H1 (cell line): Measurements from ENCODE around the gene SLC27A6. TPM values are rescaled to one million over a fixed set of nuclear protein-coding genes. Genes with fewer than 3 reads are reported as not detected.

ENCODE experiments used
- CTCF ChIA-PET: fragments of 300-600 bp; sonication (Branson Sonifier 250); formaldehyde crosslinking; loops from one replicate; lab custom pipeline; 2021; ENCODE audit not compliant: partially characterized antibody; lab: Charles Lee
- POLR2A ChIA-PET: fragments of 300-600 bp; sonication (Branson Sonifier 250); formaldehyde crosslinking; loops from one replicate; lab custom pipeline; 2021; ENCODE audit warnings: inconsistent platforms; ENCODE audit not compliant: partially characterized antibody; lab: Charles Lee
- DNase-seq, 2 experiments: peaks; one replicate each; pipeline versions ENCODE4 v3.0.0 to v3.0.0-alpha.2; 2010 to 2022; ENCODE audit warnings: low spot score in 2 of 2, low read depth in 1 of 2, mixed read lengths in 1 of 2
- FAIRE-seq: peaks from 2 replicates; lab custom pipeline; 2011; peaks lifted over from hg19 to GRCh38; lab: Jason Lieb, UNC
- H2AFZ ChIP-seq: 2 replicates; pipeline ENCODE4 v1.8.1; 2012; ENCODE audit warnings: low read length, inconsistent platforms
- H2AK5ac ChIP-seq: 2 replicates; pipeline ENCODE4 v1.6.1; 2013; ENCODE audit warnings: low read depth, low read length
- H2BK120ac ChIP-seq: replicated peaks from 2 replicates; pipeline ENCODE3; 2013; ENCODE audit warnings: low read depth, low read length, inconsistent platforms
- H2BK12ac ChIP-seq: 2 replicates; pipeline ENCODE4 v1.6.1; 2013; ENCODE audit warnings: low read depth, low read length
- H2BK15ac ChIP-seq: 2 replicates; pipeline ENCODE4 v1.6.1; 2013; ENCODE audit warnings: low read length
- H2BK20ac ChIP-seq: 2 replicates; pipeline ENCODE4 v1.6.1; 2013; ENCODE audit warnings: low read length
- H2BK5ac ChIP-seq: 2 replicates; pipeline ENCODE4 v1.6.1; 2013; ENCODE audit warnings: low read depth, low read length
- H3K14ac ChIP-seq: 2 replicates; pipeline ENCODE4 v1.6.1; 2013; ENCODE audit warnings: inconsistent platforms; ENCODE audit not compliant: insufficient read length
- H3K18ac ChIP-seq: 2 replicates; pipeline ENCODE4 v1.6.1; 2013; ENCODE audit warnings: low read length; ENCODE audit errors: extremely low read depth
- H3K23ac ChIP-seq: 2 replicates; pipeline ENCODE4 v1.6.1; 2013; ENCODE audit warnings: inconsistent platforms; ENCODE audit not compliant: insufficient read length
- H3K23me2 ChIP-seq: 2 replicates; pipeline ENCODE4 v1.6.1; 2013; ENCODE audit warnings: low read depth, low read length
- H3K27ac ChIP-seq: 2 replicates; pipeline ENCODE4 v1.6.1; 2011; ENCODE audit warnings: low read depth, low read length, inconsistent platforms
- H3K27me3 ChIP-seq, 4 experiments: replicated peaks in 1 of 4; 1 replicate in 1 of 4; 2 replicates in 3 of 4; pipeline versions ENCODE4 v1.6.1 to v1.8.1; 2011 to 2013; ENCODE audit warnings: low read length in 3 of 4, mild to moderate bottlenecking in 3 of 4, inconsistent platforms in 2 of 4, mixed read lengths in 2 of 4, moderate library complexity in 1 of 4; ENCODE audit not compliant: control insufficient read depth in 3 of 4, insufficient read depth in 3 of 4; ENCODE audit errors: extremely low read depth in 1 of 4
- H3K36me3 ChIP-seq, 4 experiments: 2 replicates each; pipeline versions ENCODE4 v1.6.1 to v1.8.1; 2011 to 2013; ENCODE audit warnings: mild to moderate bottlenecking in 4 of 4, low read length in 3 of 4, moderate library complexity in 2 of 4, control low read depth in 1 of 4, inconsistent platforms in 1 of 4; ENCODE audit not compliant: insufficient read depth in 4 of 4, control insufficient read depth in 2 of 4
- H3K4ac ChIP-seq: replicated peaks from 2 replicates; pipeline ENCODE3; 2013; ENCODE audit warnings: low read length, low read depth, mixed read lengths, inconsistent platforms; ENCODE audit not compliant: insufficient read length
- H3K4me1 ChIP-seq, 4 experiments: replicated peaks in 1 of 4; 1 replicate in 1 of 4; 2 replicates in 3 of 4; pipeline versions ENCODE4 v1.6.1 to v1.8.1; 2011 to 2013; ENCODE audit warnings: low read length in 3 of 4, inconsistent platforms in 2 of 4, mixed read lengths in 1 of 4; ENCODE audit not compliant: insufficient read depth in 4 of 4, control insufficient read depth in 3 of 4
- H3K4me2 ChIP-seq, 2 experiments: 2 replicates each; pipeline versions ENCODE4 v1.6.1 to v1.8.1; 2011 to 2013; ENCODE audit warnings: low read depth in 2 of 2, low read length in 2 of 2, control low read depth in 1 of 2, inconsistent platforms in 1 of 2, mild to moderate bottlenecking in 1 of 2; ENCODE audit not compliant: insufficient read depth in 1 of 2
- H3K4me3 ChIP-seq, 4 experiments: fragments of 200-600, 300-600 bp in 1 of 4; sonication (generic), shearing (Covaris generic), sonication (Bioruptor Twin) in 1 of 4; 2 replicates each; pipeline versions ENCODE4 v1.5.1 to v1.8.1; 2011 to 2016; ENCODE audit warnings: low read length in 4 of 4, low read depth in 3 of 4, control low read depth in 2 of 4, inconsistent platforms in 2 of 4, mild to moderate bottlenecking in 2 of 4, mixed read lengths in 1 of 4, moderate library complexity in 1 of 4; ENCODE audit not compliant: insufficient read depth in 2 of 4; ENCODE audit errors: extremely low read depth in 1 of 4
- H3K56ac ChIP-seq: replicated peaks from 2 replicates; pipeline ENCODE3; 2013; ENCODE audit warnings: low read depth, mild to moderate bottlenecking, mixed read lengths, low read length, inconsistent platforms; ENCODE audit not compliant: insufficient read length
- H3K79me1 ChIP-seq: 2 replicates; pipeline ENCODE4 v1.6.1; 2013; ENCODE audit warnings: low read depth, low read length, control low read depth
- H3K79me2 ChIP-seq, 2 experiments: 2 replicates each; pipeline versions ENCODE4 v1.6.1 to v1.8.1; 2012 to 2013; ENCODE audit warnings: low read length in 2 of 2, mild to moderate bottlenecking in 2 of 2, inconsistent platforms in 1 of 2; ENCODE audit not compliant: insufficient read depth in 2 of 2, control insufficient read depth in 1 of 2
- H3K9ac ChIP-seq, 4 experiments: replicated peaks in 1 of 4; 1 replicate in 1 of 4; 2 replicates in 3 of 4; pipeline versions ENCODE4 v1.6.1 to v1.8.1; 2011 to 2013; ENCODE audit warnings: low read depth in 3 of 4, low read length in 3 of 4, control low read depth in 2 of 4, mild to moderate bottlenecking in 2 of 4, moderate library complexity in 2 of 4, inconsistent platforms in 1 of 4; ENCODE audit errors: extremely low read depth in 1 of 4
- H3K9me3 ChIP-seq, 2 experiments: 2 replicates each; pipeline versions ENCODE4 v1.6.1 to v1.8.1; 2012 to 2013; ENCODE audit warnings: mild to moderate bottlenecking in 2 of 2, moderate library complexity in 2 of 2, control low read depth in 1 of 2, inconsistent platforms in 1 of 2, low read depth in 1 of 2, low read length in 1 of 2, mixed read lengths in 1 of 2; ENCODE audit not compliant: insufficient read depth in 2 of 2
- H4K20me1 ChIP-seq, 2 experiments: replicated peaks in 1 of 2; 2 replicates each; pipeline versions ENCODE3 to v1.8.1; 2011 to 2013; ENCODE audit warnings: inconsistent platforms in 2 of 2, low read length in 2 of 2, mild to moderate bottlenecking in 1 of 2; ENCODE audit not compliant: insufficient read depth in 2 of 2, control insufficient read depth in 1 of 2
- H4K5ac ChIP-seq: 2 replicates; pipeline ENCODE4 v1.6.1; 2013; ENCODE audit warnings: low read length, low read depth, mixed read lengths, inconsistent platforms; ENCODE audit not compliant: insufficient read length
- H4K8ac ChIP-seq: 2 replicates; pipeline ENCODE4 v1.8.0; 2013; ENCODE audit warnings: mild to moderate bottlenecking, moderate library complexity, low read length, inconsistent platforms; ENCODE audit not compliant: insufficient read depth; ENCODE audit errors: extremely low read depth
- H4K91ac ChIP-seq: replicated peaks from 2 replicates; pipeline ENCODE3; 2013; ENCODE audit warnings: low read length, mixed read lengths, inconsistent platforms; ENCODE audit not compliant: insufficient read length
- ASH2L ChIP-seq: fragments of 200-600, 300-600 bp; sonication (generic); IDR thresholded peaks from one replicate; pipeline ENCODE4 v1.7.1; 2017; ENCODE audit warnings: low read length
- ATF3 ChIP-seq: IDR thresholded peaks from 2 replicates; pipeline ENCODE4 v1.6.1; 2011; ENCODE audit warnings: low read depth, mild to moderate bottlenecking, low read length; ENCODE audit not compliant: insufficient read depth
- FOSL1 ChIP-seq: IDR thresholded peaks from 2 replicates; pipeline ENCODE4 v1.6.1; 2011; ENCODE audit warnings: mild to moderate bottlenecking, low read depth, low read length, moderate library complexity; ENCODE audit not compliant: insufficient read depth
- JUN ChIP-seq: IDR thresholded peaks from 2 replicates; pipeline ENCODE4 v1.6.1; 2011; ENCODE audit warnings: low read depth, mild to moderate bottlenecking, improper control_type of control experiment, low read length
- JUND ChIP-seq: IDR thresholded peaks from 2 replicates; pipeline ENCODE4 v1.6.1; 2011; ENCODE audit warnings: mild to moderate bottlenecking, improper control_type of control experiment, low read length
- MAFK ChIP-seq: IDR thresholded peaks from 2 replicates; pipeline ENCODE4 v1.6.1; 2012; ENCODE audit warnings: low read depth, mild to moderate bottlenecking, improper control_type of control experiment, low read length
- NANOG ChIP-seq: IDR thresholded peaks from 2 replicates; pipeline ENCODE4 v1.6.1; 2011; ENCODE audit warnings: low read length, low read depth, mild to moderate bottlenecking, inconsistent platforms; ENCODE audit not compliant: insufficient read depth, poor library complexity, severe bottlenecking
- RAD21 ChIP-seq, 2 experiments: IDR thresholded peaks in 1 of 2; conservative IDR thresholded peaks in 1 of 2; 2 replicates each; pipeline ENCODE4 v1.6.1; 2011; ENCODE audit warnings: low read depth in 2 of 2, low read length in 2 of 2, improper control_type of control experiment in 1 of 2, inconsistent platforms in 1 of 2, mild to moderate bottlenecking in 1 of 2, moderate library complexity in 1 of 2
- RBBP5 ChIP-seq: IDR thresholded peaks from 2 replicates; pipeline ENCODE4 v1.7.1; 2012; ENCODE audit warnings: low read depth, mild to moderate bottlenecking, inconsistent platforms, low read length, moderate library complexity, borderline replicate concordance
- RXRA ChIP-seq: IDR thresholded peaks from 2 replicates; pipeline ENCODE4 v1.6.1; 2011; ENCODE audit warnings: low read depth, mild to moderate bottlenecking, low read length, moderate library complexity; ENCODE audit not compliant: insufficient read depth
- SAP30 ChIP-seq: fragments of 300-600 bp; sonication (generic); IDR thresholded peaks from 2 replicates; pipeline ENCODE4 v1.7.1; 2012; ENCODE audit warnings: low read length, moderate library complexity, mild to moderate bottlenecking, inconsistent platforms; ENCODE audit not compliant: insufficient read depth, insufficient replicate concordance
- SUZ12 ChIP-seq: fragments of 200-600 bp; sonication (generic); IDR thresholded peaks from 2 replicates; pipeline ENCODE4 v1.6.1; 2012; ENCODE audit warnings: mild to moderate bottlenecking, inconsistent platforms, low read length, moderate library complexity, mixed read lengths
- WGBS, 2 experiments: shearing (Covaris generic) in 1 of 2; methylation state at CpG; one replicate each; pipeline versions ENCODE4 v1.1.6 to v1.1.7; 2013 to 2015; ENCODE audit warnings: low lambda C conversion rate in 2 of 2, mixed read lengths in 2 of 2, inconsistent platforms in 1 of 2, low coverage in 1 of 2, missing lambda C conversion rate in 1 of 2; ENCODE audit not compliant: insufficient replicate concordance in 2 of 2, insufficient coverage in 1 of 2, insufficient read length in 1 of 2; ENCODE audit errors: extremely low coverage in 1 of 2, missing lambda C conversion rate in 1 of 2; 5-methylcytosine and 5-hydroxymethylcytosine counted together
- polyA plus RNA-seq, 7 experiments: library from polyadenylated mRNA; depleted of rRNA in 3 of 7; stranded (reverse) in 5 of 7; unstranded in 2 of 7; fragments of >200 nt in 5 of 7; fragments of 200-250 nt in 2 of 7; gene quantifications; 1 replicate in 5 of 7; 2 replicates in 1 of 7; 4 replicates in 1 of 7; pipeline versions ENCODE4 v1.2.1 to v1.2.3, GENCODE V29; 2011 to 2013; ENCODE audit warnings: missing spikeins in 2 of 7, mixed read lengths in 2 of 7
- total RNA-seq: library from RNA; stranded (reverse); fragmentation: NEBNext Ultra II Directional; extraction: Animal tissue kit (Norgen Biotek cat#: 25700); gene quantifications from 2 replicates; pipeline ENCODE4 v1.2.1, GENCODE V29; 2021

SLC27A6 gene
- total and polyA plus RNA-seq, 2 of the 8 experiments (the other 6 are each of a cell fraction or from before 2014, with no cell fraction given) = 4.0 to 4.7 TPM

GRCh38 chr5:129080766-129081165 is 115.5 kb downstream of the SLC27A6 start:
- Histone ChIP-seq H3K4me2 (no peak overlapping the region), H3K27ac (no peak overlapping the region), H3K9me3 (no peaks in the 10 kb centered on the region), H3K4ac (no peak overlapping the region), H3K4me1 (no peaks in the 10 kb centered on the region), H3K9ac (no peak overlapping the region), H3K27me3 (no peaks in the 10 kb centered on the region), H4K8ac (no peak overlapping the region), H3K36me3 (no peaks in the 10 kb centered on the region), H3K23me2 (no peaks in the 10 kb centered on the region), H3K79me1 (no peaks in the 10 kb centered on the region), H4K91ac (no peak overlapping the region), H3K23ac (no peak overlapping the region), H3K79me2 (no peaks in the 10 kb centered on the region), H2BK15ac (no peak overlapping the region), H2BK12ac (no peak overlapping the region), H3K14ac (no peak overlapping the region), H3K18ac (no peak overlapping the region)
- ChIA-PET CTCF (no interaction called here), POLR2A (no interaction called here)
- DNase-seq = no peak
- WGBS, 2 experiments = 93% methylated on average over 7 of the region's 7 CpGs; no CpG with 5 or more reads in 1 of the 2 experiments
- FAIRE-seq = no peak
- no peak for TF ChIP-seq FOSL1
- TF ChIP-seq NANOG = no peak
- TF ChIP-seq JUN = no peak
- TF ChIP-seq SUZ12 = no peak
- TF ChIP-seq RXRA = no peak
- no peak for TF ChIP-seq RAD21 (IDR thresholded peaks at IDR 0.05 in 1 of 2, conservative IDR thresholded peaks at IDR 0.05 in 1 of 2; ENCODE audit: low read depth in 2 of 2, low read length in 2 of 2)
- TF ChIP-seq JUND = no peak
- TF ChIP-seq ASH2L = no peak
- no peak for TF ChIP-seq MAFK
- TF ChIP-seq ATF3 = no peak
- no peak for TF ChIP-seq SAP30
- no peak for TF ChIP-seq RBBP5
- TF ChIP-seq, all 59 proteins: peak for 0
- Histone ChIP-seq H4K5ac (no peak overlapping the region), H2AFZ (no peak overlapping the region), H3K4me3 (no peak overlapping the region), H4K20me1 (no peaks in the 10 kb centered on the region), H2BK20ac (no peak overlapping the region), H2BK5ac (no peak overlapping the region), H2BK120ac (no peak overlapping the region), H2AK5ac (no peak overlapping the region), H3K56ac (no peak overlapping the region)
